Caki2 (cell line): ENCODE measurements around the gene LTBP1. TPM values are rescaled to one million over a fixed set of nuclear protein-coding genes. Genes with fewer than 3 reads are reported as not detected.
A peak's percentile ranks its signal among the peaks of the same experiment; 100 is the strongest.
"Not testable (repeated sequence)": the region's sequence is repeated elsewhere in the genome, so short reads cannot be mapped to it uniquely, and the experiment has no call there.

ENCODE experiments used
- DNase-seq: peaks from one replicate; pipeline ENCODE4 v3.0.0-alpha.2; 2015; ENCODE audit warnings: low read depth
- in situ Hi-C: cut with HindIII; loops from 2 replicates; pipeline ENCODE4 v1.10.0; 2016; ENCODE audit warnings: low sequenced_read_pairs, low pct_unique_long_range_greater_than_20kb, mixed read lengths
- total RNA-seq: library from RNA; depleted of rRNA; stranded (reverse); fragments of >200 nt; shearing (Covaris generic); gene quantifications from 2 replicates; pipeline ENCODE4 v1.2.3, GENCODE V29; 2014; ENCODE audit warnings: low replicate concordance

The LTBP1 gene
- total RNA-seq, 1 experiment from 2014 or later, result 3.6 TPM

GRCh38 chr2:33441235-33441810 is 494.6 kb downstream of the LTBP1 start:
- DNase-seq, result peak; percentile 50
- in situ Hi-C loops, result no loop called here

DNA sequence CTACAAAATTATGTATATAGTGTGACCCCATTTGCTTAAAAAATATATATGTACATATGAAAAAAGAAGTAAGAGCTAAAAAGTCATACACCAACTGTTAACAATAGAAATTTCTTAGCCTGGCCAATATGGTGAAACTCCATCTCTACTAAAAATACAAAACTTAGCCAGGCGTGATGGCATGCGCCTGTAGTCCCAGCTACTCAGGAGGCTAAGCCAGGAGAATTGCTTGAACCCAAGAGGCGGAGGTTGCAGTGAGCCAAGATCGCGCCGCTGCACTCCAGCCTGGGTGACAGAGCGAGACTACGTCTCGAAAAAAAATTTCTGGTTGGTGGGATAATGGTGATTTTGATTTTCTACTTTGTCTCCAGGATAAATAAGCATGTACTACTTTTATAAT is 495.3 kb downstream of the LTBP1 start:
- in situ Hi-C loops, DNase-seq: not testable (repeated sequence)

GRCh38 chr2:33442528-33443079 is 495.9 kb downstream of the LTBP1 start:
- in situ Hi-C loops, result no loop called here
- no peak for DNase-seq

DNA sequence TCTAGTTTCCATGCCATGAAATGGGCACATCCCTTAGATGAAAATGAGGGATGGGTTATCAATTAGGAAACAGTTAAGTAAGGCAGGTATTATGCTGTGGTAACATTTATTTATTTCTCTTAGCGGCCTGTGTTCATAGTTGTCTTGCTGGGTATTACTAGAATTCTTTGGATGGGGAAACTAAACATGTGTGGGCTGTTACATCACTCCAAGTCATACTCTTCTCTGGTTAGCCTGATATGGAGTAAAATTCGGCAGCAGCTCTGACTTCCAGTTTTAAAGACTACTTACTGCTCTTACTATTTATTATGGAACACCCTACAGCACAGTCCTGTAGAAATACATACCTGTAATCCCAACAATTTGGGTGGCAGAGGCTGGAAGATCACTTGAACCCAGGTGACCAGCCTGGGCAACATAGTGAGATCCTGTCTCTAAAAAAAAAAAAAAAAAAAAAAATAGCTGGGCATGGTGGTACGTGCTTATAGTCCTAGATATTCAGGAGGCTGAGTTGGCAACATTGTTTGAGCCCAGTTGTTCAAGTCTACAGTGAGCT is 496.6 kb downstream of the LTBP1 start:
- DNase-seq, result no peak
- in situ Hi-C loops, result no loop called here

DNA sequence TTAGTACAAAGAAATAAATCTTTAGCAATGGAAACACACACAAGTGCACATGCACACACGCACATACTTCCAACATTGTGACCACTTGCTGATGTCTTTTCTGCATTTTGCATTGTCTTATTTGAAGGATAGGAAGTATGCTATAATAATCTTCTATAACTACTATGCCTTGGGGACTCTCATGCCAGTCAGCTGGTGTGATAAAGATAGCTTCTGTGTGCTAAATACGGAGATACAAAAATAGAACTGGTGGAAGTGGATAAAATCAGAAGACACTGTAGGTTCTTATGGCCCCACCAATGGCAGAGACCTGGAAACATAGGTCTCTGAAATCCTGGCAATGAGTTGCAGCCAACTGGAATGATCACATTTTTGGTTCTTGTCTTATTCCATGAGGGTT is 498.2 kb downstream of the LTBP1 start:
- in situ Hi-C loops, result no loop called here
- DNase-seq, result no peak

- in situ Hi-C loops, result no loop called here
- no peak for DNase-seq
Measured at GRCh38 chr2:33448220-33448899, 501.6 kb downstream of the LTBP1 start.
